Kidney (tissue), 14 donors: Measurements from ENCODE around the gene KCTD8. TPM values are rescaled to one million over a fixed set of nuclear protein-coding genes. Genes with fewer than 3 reads are reported as not detected.

Source experiments
- DNase-seq, 5 donors: peaks; one replicate each; pipeline ENCODE4 v3.0.0-alpha.2; 2013 to 2020
- FAIRE-seq: peaks from 2 replicates; lab custom pipeline; 2012; peaks lifted over from hg19 to GRCh38; lab: Jason Lieb, UNC
- H3K27ac ChIP-seq, 2 donors: one replicate each; pipeline ENCODE4 v1.7.0; 2013; ENCODE audit warnings: low read depth in 2 of 2, low read length in 2 of 2, inconsistent platforms in 1 of 2
- H3K27me3 ChIP-seq: one replicate; pipeline ENCODE4 v1.7.1; 2013; ENCODE audit warnings: low read length, inconsistent platforms; ENCODE audit not compliant: control insufficient read depth, insufficient read depth
- H3K36me3 ChIP-seq, 3 donors: one replicate each; pipeline versions ENCODE4 v1.7.0 to v1.7.1; 2013; ENCODE audit warnings: low read length in 3 of 3, control low read depth in 1 of 3, inconsistent platforms in 1 of 3; ENCODE audit not compliant: insufficient read depth in 3 of 3, control insufficient read depth in 2 of 3
- H3K4me1 ChIP-seq, 3 donors: one replicate each; pipeline versions ENCODE4 v1.7.0 to v1.7.1; 2013; ENCODE audit warnings: low read length in 3 of 3, inconsistent platforms in 1 of 3, low read depth in 1 of 3; ENCODE audit not compliant: control insufficient read depth in 2 of 3, insufficient read depth in 2 of 3
- H3K4me3 ChIP-seq, 3 donors: one replicate each; pipeline versions ENCODE4 v1.7.0 to v1.8.1; 2013; ENCODE audit warnings: low read length in 3 of 3, control low read depth in 1 of 3, inconsistent platforms in 1 of 3
- H3K9ac ChIP-seq, 3 donors: one replicate each; pipeline versions ENCODE4 v1.7.0 to v1.7.1; 2013; ENCODE audit warnings: low read length in 3 of 3, control low read depth in 1 of 3, inconsistent platforms in 1 of 3
- H3K9me3 ChIP-seq, 3 donors: one replicate each; pipeline versions ENCODE4 v1.7.0 to v1.7.1; 2013; ENCODE audit warnings: low read length in 3 of 3, control low read depth in 1 of 3, inconsistent platforms in 1 of 3; ENCODE audit not compliant: control insufficient read depth in 2 of 3, insufficient read depth in 1 of 3
- CTCF ChIP-seq: IDR thresholded peaks from 3 replicates; pipeline ENCODE4 v1.5.1; 2012; ENCODE audit warnings: mild to moderate bottlenecking, moderate library complexity, borderline replicate concordance; ENCODE audit not compliant: insufficient read depth; ENCODE audit errors: extremely low read depth
- intact Hi-C: fragments of 100-400 bp; cut with DNase I; formaldehyde crosslinking; loops from one replicate; pipeline ENCODE4 v1.11.1; 2022
- polyA plus RNA-seq: library from polyadenylated mRNA; stranded (reverse); fragments of 350-450 nt; fragmentation: Illumina TruSeq; extraction: RNeasy Lipid Tissue Mini Kit (QIAGEN cat#74804); gene quantifications from one replicate; pipeline ENCODE4 v1.2.3, GENCODE V29; 2014; ENCODE audit warnings: low read depth, low replicate concordance; ENCODE audit not compliant: insufficient read depth
- total RNA-seq: library from RNA; stranded (reverse); fragmentation: NEBNext Ultra II Directional; extraction: Animal tissue kit (Norgen Biotek cat#: 25700); gene quantifications from one replicate; pipeline ENCODE4 v1.2.1, GENCODE V29; 2021
- donor health status: control.
- donor health status: control.
- donor health status: control.
- donor health status: control.
- donor health status: control.
- donor health status: DM: yes; HTN: yes; CAD: no.
- donor health status: Normal renal cell carcinoma (clear cell type).

Gene KCTD8
- total and polyA plus RNA-seq, 2 donors from 2014 or later: 0.62 to 1.3 TPM

- intact Hi-C loops: no loop called here
- DNase-seq: no peak
- Histone ChIP-seq H3K27me3 (no peaks in the 10 kb centered on the region), H3K4me3 (no peak overlapping the region), H3K27ac (no peak overlapping the region), H3K36me3 (no peaks in the 10 kb centered on the region), H3K9ac (no peak overlapping the region), H3K4me1 (no peaks in the 10 kb centered on the region), H3K9me3 (no peaks in the 10 kb centered on the region)
- FAIRE-seq: no peak
- TF ChIP-seq CTCF: no peak
Measured at GRCh38 chr4:44320833-44321232, 127.8 kb downstream of the KCTD8 start.

DNA sequence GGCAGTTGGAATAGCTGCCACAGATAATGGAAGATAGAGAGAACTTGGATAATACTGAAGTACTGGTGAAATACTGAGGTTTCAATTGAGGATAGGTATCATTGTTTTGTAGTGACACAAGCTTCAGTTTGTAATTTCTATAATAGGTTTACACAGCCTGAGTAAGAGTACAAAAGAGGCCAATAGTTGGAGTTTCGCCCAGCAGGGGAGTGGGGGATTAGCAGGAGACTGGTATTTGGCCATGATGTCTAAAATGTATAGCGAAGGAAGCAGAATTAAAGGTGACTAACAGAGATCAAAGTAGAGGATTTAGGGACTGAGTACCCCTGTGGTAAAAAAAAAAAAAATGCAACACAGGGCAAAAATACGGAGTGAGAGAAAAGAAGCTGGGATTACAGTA is 129.5 kb downstream of the KCTD8 start:
- no peak for DNase-seq
- Histone ChIP-seq H3K27me3 (no peaks in the 10 kb centered on the region), H3K36me3 (no peaks in the 10 kb centered on the region), H3K9ac (no peak overlapping the region), H3K9me3 (no peaks in the 10 kb centered on the region), H3K4me3 (no peak overlapping the region), H3K4me1 (no peaks in the 10 kb centered on the region), H3K27ac (no peak overlapping the region)
- TF ChIP-seq CTCF: no peak
- intact Hi-C loops: no loop called here
- FAIRE-seq: no peak

DNA sequence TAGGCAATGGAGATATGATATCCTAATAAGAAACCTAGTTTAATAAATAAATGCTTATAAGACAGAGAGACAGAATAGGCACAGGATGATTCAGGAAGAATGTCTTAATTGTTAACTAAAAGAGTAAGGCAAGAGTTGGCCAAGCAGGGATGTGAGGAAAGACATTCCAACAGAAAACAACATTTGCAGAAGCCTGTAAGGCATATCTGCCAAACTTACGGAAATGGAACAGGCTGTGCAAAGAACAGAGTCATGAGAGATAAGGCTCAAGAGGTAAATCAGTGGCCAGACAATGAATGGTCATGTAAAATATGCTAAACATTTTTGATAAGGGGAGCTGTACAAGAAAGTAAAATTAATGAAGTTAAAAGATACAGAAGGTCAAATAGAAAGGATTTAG is 134.9 kb downstream of the KCTD8 start:
- no peak for FAIRE-seq
- TF ChIP-seq CTCF: no peak
- Histone ChIP-seq H3K9me3 (no peaks in the 10 kb centered on the region), H3K4me3 (no peak overlapping the region), H3K36me3 (no peaks in the 10 kb centered on the region), H3K4me1 (no peaks in the 10 kb centered on the region), H3K9ac (no peak overlapping the region), H3K27ac (no peak overlapping the region), H3K27me3 (no peaks in the 10 kb centered on the region)
- DNase-seq: no peak
- intact Hi-C loops: no loop called here

GRCh38 chr4:44287505-44287904 is 161.1 kb downstream of the KCTD8 start:
- no peak overlapping the region for H3K9ac ChIP-seq
- intact Hi-C loops: no loop called here
- no peaks in the 10 kb centered on the region for H3K27me3 ChIP-seq
- H3K36me3 ChIP-seq: no peaks in the 10 kb centered on the region
- TF ChIP-seq CTCF: no peak
- no peak for FAIRE-seq
- no peak overlapping the region for H3K27ac ChIP-seq
- no peaks in the 10 kb centered on the region for H3K4me1 ChIP-seq
- no peak for DNase-seq
- no peaks in the 10 kb centered on the region for H3K9me3 ChIP-seq
- H3K4me3 ChIP-seq: no peak overlapping the region
